Heart right ventricle (tissue), 16 donors: ENCODE measurements around the gene PAPOLG. TPM values are rescaled to one million over a fixed set of nuclear protein-coding genes. Genes with fewer than 3 reads are reported as not detected.
"Not testable (repeated sequence)": the region's sequence is repeated elsewhere in the genome, so short reads cannot be mapped to it uniquely, and the experiment has no call there.

Experiments used
- ATAC-seq, 8 donors: fragments of 200-7000 bp; cut with Tn5 transposase; one replicate each; pipeline ENCODE4 v1.9.1; 2020; ENCODE audit warnings: mild to moderate bottlenecking in 8 of 8, moderate library complexity in 8 of 8, moderate number of reproducible peaks in 1 of 8
- DNase-seq, 2 donors: peaks; one replicate each; pipeline ENCODE4 v3.0.0-alpha.2; 2020
- H3K27ac ChIP-seq, 10 donors: fragments of 200-600 bp; sonication (generic) in 2 of 10; one replicate each; pipeline versions ENCODE4 v1.5.0 to v1.8.0; 2020 to 2022; ENCODE audit warnings: mild to moderate bottlenecking in 3 of 10
- H3K27me3 ChIP-seq, 7 donors: fragments of 200-600 bp; one replicate each; pipeline ENCODE4 v1.8.0; 2021 to 2022; ENCODE audit warnings: mild to moderate bottlenecking in 2 of 7
- H3K36me3 ChIP-seq, 9 donors: fragments of 200-600 bp; sonication (generic) in 1 of 9; one replicate each; pipeline versions ENCODE4 v1.5.0 to v1.8.0; 2020 to 2022; ENCODE audit warnings: mild to moderate bottlenecking in 2 of 9
- H3K4me1 ChIP-seq, 9 donors: fragments of 200-600 bp; sonication (generic) in 1 of 9; one replicate each; pipeline versions ENCODE4 v1.5.0 to v1.8.0; 2020 to 2022; ENCODE audit warnings: mild to moderate bottlenecking in 4 of 9
- H3K4me3 ChIP-seq, 10 donors: fragments of 200-600 bp; sonication (generic) in 2 of 10; one replicate each; pipeline versions ENCODE4 v1.5.0 to v1.8.0; 2020 to 2022; ENCODE audit warnings: mild to moderate bottlenecking in 7 of 10, moderate library complexity in 2 of 10
- H3K9me3 ChIP-seq, 11 donors: fragments of 200-600 bp in 10 of 11; sonication (generic) in 2 of 11; one replicate each; pipeline versions ENCODE4 v1.5.0 to v1.8.0; 2013 to 2022; ENCODE audit warnings: mild to moderate bottlenecking in 2 of 11, control low read depth in 1 of 11, moderate library complexity in 1 of 11
- WGBS, 2 donors: extraction: QIAGEN DNeasy Blood & Tissue Kit; methylation state at CpG; one replicate each; pipeline ENCODE4 v1.1.7; 2013; ENCODE audit warnings: inconsistent platforms in 1 of 2; 5-methylcytosine and 5-hydroxymethylcytosine counted together
- intact Hi-C, 10 donors: fragments of 100-400 bp; cut with DNase I; formaldehyde crosslinking; loops; one replicate each; pipeline versions ENCODE4 v1.11.1 to v1.14.2; 2022
- polyA plus RNA-seq, 2 donors: library from polyadenylated mRNA; stranded (reverse); fragments of 200-250 nt; gene quantifications; one replicate each; pipeline ENCODE4 v1.2.3, GENCODE V29; 2013
- total RNA-seq, 10 donors: library from RNA; stranded (reverse); fragmentation: NEBNext Ultra II Directional in 3 of 10; extraction: Animal tissue kit (Norgen Biotek cat#: 25700) in 3 of 10; gene quantifications; one replicate each; pipeline versions ENCODE4 v1.2.1 to v1.2.4, GENCODE V29; 2021 to 2023
- TF ChIP-seq, protein P1 (sequence below), 9 donors: fragments of 200-600 bp; sonication (generic) in 2 of 9; IDR thresholded peaks; one replicate each; pipeline versions ENCODE4 v1.5.0 to v1.8.0; 2021 to 2022; ENCODE audit warnings: antibody characterized with exemption in 9 of 9, mild to moderate bottlenecking in 5 of 9, moderate library complexity in 1 of 9
- donor health status: Arrhythmogenic right ventricular cardiomyopathy.
- donor health status: ischemic (EF 13 %, LVEDD 7.1; RV severe dilation, severe dysfunction).
- donor health status: healthy with polysubstance abuse.
- donor health status: DM: no; HTN: yes; CAD: no.
- donor health status: DM: no; HTN: no; CAD: no.
- donor health status: ischemic (EF 25% LVEDD 6.9; RV normal size, moderate dysfunction).
- donor health status: ischemic (EF 25% LVEDD 5.7; RV mildly dilated, moderate dysfunction).
- donor health status: healthy.
- donor health status: DM: yes; HTN: yes; CAD: no.
- donor health status: Ischemic cardiomyopathy.
- donor health status: ischemic (EF 35%, LVEDD 5.7; RV mildly dilated, moderate dysfunction).
- donor health status: nonischemic (EF 11% LVEDD 7.7; RV severe dilation, severe dysfunction).
- donor health status: DM: yes; HTN: yes; CAD: no.
- donor health status: PGD.
- donor health status: ischemic (EF 29% LVEDD 5.4; RV normal size, mild dysfunction).
- donor health status: nonischemic (EF 23%, LVEDD 6.1; RV moderate dilation, normal function).

The PAPOLG gene
- total and polyA plus RNA-seq, 12 donors, result 2.7 to 11.9 (median 8.4) TPM

DNA sequence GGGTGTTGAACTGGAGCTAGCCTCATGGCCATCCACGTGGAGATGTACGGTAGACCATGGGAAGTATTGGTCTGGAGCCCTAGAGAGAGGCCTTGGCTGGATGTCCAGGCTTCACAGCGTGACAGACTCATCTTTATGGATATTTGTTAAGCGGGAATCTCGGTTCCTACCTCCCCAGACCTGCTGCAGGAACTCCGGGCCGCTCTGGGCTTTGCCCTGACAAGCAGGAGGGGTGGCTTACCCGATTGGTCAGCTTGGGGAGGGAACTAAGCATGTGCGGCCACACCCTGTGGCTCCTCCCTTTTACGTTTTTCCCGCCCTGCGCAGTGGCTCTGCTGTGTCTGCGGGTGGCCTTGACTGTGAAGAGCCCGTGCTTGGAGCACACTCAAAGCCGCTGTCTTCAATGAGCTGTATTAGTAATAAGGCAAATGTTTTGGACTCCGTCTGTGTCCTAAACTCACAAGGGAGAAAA is 52.3 kb downstream of the PAPOLG start:
- TF ChIP-seq, protein P1, sequence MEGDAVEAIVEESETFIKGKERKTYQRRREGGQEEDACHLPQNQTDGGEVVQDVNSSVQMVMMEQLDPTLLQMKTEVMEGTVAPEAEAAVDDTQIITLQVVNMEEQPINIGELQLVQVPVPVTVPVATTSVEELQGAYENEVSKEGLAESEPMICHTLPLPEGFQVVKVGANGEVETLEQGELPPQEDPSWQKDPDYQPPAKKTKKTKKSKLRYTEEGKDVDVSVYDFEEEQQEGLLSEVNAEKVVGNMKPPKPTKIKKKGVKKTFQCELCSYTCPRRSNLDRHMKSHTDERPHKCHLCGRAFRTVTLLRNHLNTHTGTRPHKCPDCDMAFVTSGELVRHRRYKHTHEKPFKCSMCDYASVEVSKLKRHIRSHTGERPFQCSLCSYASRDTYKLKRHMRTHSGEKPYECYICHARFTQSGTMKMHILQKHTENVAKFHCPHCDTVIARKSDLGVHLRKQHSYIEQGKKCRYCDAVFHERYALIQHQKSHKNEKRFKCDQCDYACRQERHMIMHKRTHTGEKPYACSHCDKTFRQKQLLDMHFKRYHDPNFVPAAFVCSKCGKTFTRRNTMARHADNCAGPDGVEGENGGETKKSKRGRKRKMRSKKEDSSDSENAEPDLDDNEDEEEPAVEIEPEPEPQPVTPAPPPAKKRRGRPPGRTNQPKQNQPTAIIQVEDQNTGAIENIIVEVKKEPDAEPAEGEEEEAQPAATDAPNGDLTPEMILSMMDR (IDR thresholded peaks at IDR 0.05), result no peak
- DNase-seq, result no peak
- intact Hi-C loops, result loop anchor here in 1 of 10 donors (5.0 kb wide), 2 partner anchors 74 to 194 kb away; partner anchors contain the start of gene REL

DNA sequence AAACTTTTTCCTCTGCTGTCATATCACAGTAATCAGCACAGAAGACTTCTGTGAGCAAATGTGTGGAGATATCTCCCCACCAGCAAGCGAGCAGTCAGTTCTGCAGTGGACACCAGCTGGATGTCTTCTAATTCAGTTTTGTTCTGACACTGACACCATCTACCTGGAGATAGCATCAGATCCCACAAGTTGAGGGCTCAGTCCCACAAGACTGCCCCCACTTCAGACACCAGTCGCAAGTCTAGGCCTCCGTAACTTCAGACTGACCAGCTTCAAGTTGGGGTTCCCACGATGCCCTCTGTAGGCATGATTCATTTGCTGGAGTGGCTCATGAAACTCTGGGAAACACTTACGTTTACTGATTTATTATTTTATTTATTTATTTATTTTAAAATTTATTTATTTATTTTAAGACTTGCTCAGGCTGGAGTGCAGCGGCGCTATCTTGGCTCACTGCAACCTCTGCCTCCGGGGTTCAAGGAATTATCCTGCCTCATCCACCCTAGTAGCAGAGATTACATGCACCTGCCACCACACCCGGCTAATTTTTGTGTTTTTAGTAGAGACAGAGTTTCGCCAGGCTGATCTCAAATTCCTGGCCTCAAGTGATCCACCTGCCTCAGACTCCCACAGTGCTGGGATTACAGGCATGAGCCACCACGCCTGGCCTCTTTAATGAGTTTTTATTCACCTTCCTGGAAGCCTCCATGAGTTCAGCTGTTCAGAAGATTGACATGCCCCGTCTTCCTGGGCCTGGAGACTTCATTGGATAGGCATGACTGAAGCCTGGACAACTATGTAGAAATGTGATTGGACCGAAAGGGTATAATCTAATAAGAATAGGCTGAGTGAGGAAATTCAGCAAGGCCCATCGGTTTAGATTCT is 55.7 kb downstream of the PAPOLG start:
- WGBS, 2 donors, result 91 to 93% methylated on average over 14 of the region's 14 CpGs

More for the DNA sequence above, 52.3 kb downstream of the PAPOLG start:
- Histone ChIP-seq H3K9me3 (no peaks in the 10 kb centered on the region), H3K27me3 (no peaks in the 10 kb centered on the region), H3K36me3 (peaks cover 0 to 13% (median 3%) of the 10 kb centered on the region in 9 donors), H3K4me3 (no peak overlapping the region), H3K4me1 (peaks cover 0 to 21% (median 0%) of the 10 kb centered on the region in 9 donors), H3K27ac (no peak overlapping the region)
- 90 to 91% methylated on average over 16 of the region's 16 CpGs for WGBS, 2 donors
- no peak for ATAC-seq

DNA sequence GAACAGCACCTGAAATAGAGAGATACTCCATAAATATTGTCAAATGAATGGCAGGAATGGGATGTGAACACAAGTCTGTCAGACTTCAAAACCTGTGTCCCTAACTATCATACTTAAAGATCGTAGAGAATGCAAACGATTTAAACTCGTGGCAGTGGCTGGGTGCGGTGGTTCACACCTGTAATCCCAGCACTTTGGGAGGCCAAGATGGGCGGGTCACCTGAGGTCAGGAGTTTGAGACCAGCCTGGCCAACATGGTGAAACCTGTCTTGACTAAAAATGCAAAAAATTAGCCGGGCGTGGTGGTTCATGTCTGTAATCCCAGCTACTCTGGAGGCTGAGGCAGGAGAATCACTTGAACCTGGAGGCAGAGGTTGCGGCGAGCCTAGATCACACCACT is 61.1 kb downstream of the PAPOLG start:
- WGBS, 2 donors, result 95% methylated on average over 9 of the region's 9 CpGs
- H3K27ac ChIP-seq, H3K9me3 ChIP-seq, H3K4me3 ChIP-seq, intact Hi-C loops, DNase-seq, H3K27me3 ChIP-seq, ATAC-seq, H3K36me3 ChIP-seq: not testable (repeated sequence)
- H3K4me1 ChIP-seq, result peaks cover 0 to 13% (median 0%) of the 10 kb centered on the region in 9 donors

More for the DNA sequence above, 55.7 kb downstream of the PAPOLG start:
- no peak for DNase-seq
- Histone ChIP-seq H3K4me1 (peaks cover 0 to 14% (median 0%) of the 10 kb centered on the region in 9 donors), H3K27me3 (no peaks in the 10 kb centered on the region), H3K36me3 (no peaks in the 10 kb centered on the region), H3K27ac (no peak overlapping the region), H3K9me3 (no peaks in the 10 kb centered on the region), H3K4me3 (no peak overlapping the region)
- intact Hi-C loops, result no loop called here
- TF ChIP-seq, protein P1 (IDR thresholded peaks at IDR 0.05), result no peak
- ATAC-seq, result no peak

DNA sequence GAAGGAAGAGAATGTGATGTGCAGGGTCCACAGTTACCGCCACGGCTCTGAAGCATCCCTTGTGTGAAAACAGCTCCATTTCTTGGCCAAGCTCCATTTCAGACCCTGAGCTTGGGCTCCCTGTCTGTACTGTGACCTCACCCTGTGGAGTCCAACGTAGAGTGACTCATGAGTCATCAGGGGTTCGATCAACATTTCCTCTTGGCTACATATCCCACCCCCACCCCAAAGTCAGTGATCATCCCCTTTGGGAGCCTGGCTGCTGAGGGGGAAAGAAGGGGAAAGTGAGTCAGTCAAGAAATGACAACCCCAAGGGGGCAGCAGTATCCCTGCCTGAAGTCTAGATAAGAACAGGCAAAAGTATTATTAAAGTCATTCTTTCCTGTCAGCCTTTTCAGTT is 62.2 kb downstream of the PAPOLG start:
- DNase-seq, result no peak
- no peak overlapping the region for H3K4me3 ChIP-seq
- ATAC-seq, result no peak
- H3K27me3 ChIP-seq, result no peaks in the 10 kb centered on the region
- intact Hi-C loops, result no loop called here
- TF ChIP-seq, protein P1 (IDR thresholded peaks at IDR 0.05), result peak in 1 of 9 donors; percentile 25
- H3K36me3 ChIP-seq, result no peaks in the 10 kb centered on the region
- WGBS, 2 donors, result 63 to 70% methylated on average over 4 of the region's 4 CpGs
- H3K9me3 ChIP-seq, result no peaks in the 10 kb centered on the region
- H3K27ac ChIP-seq, result no peak overlapping the region
- H3K4me1 ChIP-seq, result peaks cover 0 to 13% (median 0%) of the 10 kb centered on the region in 9 donors
